H7 (cell line): ENCODE measurements around the gene DYNC2LI1. TPM values are rescaled to one million over a fixed set of nuclear protein-coding genes. Genes with fewer than 3 reads are reported as not detected.
A peak's percentile ranks its signal among the peaks of the same experiment; 100 is the strongest.
"Not testable (repeated sequence)": the region's sequence is repeated elsewhere in the genome, so short reads cannot be mapped to it uniquely, and the experiment has no call there.

Experiments
- DNase-seq: peaks from one replicate; pipeline ENCODE4 v3.0.0; 2012
- H3K27me3 ChIP-seq: 2 replicates; pipeline ENCODE4 v1.6.0; 2011; ENCODE audit warnings: mild to moderate bottlenecking, low read length; ENCODE audit not compliant: control insufficient read depth, insufficient read depth
- H3K36me3 ChIP-seq: replicated peaks from 2 replicates; pipeline ENCODE4 v1.5.1; 2011; ENCODE audit warnings: low read length; ENCODE audit not compliant: control insufficient read depth, insufficient read depth
- H3K4me3 ChIP-seq: 2 replicates; pipeline ENCODE4 v1.5.1; 2011; ENCODE audit warnings: low read depth, mild to moderate bottlenecking, control low read depth, low read length, moderate library complexity; ENCODE audit not compliant: insufficient read depth
- total RNA-seq: library from RNA; depleted of rRNA; stranded (reverse); fragments of >200 nt; shearing (Covaris generic); gene quantifications from 2 replicates; pipeline ENCODE4 v1.2.3, GENCODE V29; 2014; rRNA removed

Gene DYNC2LI1
- 9.5 and 15.4 TPM in 2 replicates for total RNA-seq

GRCh38 chr2:43773876-43774613, at the start of gene DYNC2LI1:
Gene DYNC2LI1, plus strand, starts transcription at chr2:43774039. Its CDS starts 100 bp downstream, at chr2:43774139.
- no peaks in the 10 kb centered on the region for H3K36me3 ChIP-seq
- DNase-seq = peak; percentile 85
- peak within 1 kb of the TSS; percentile 65 for H3K4me3 ChIP-seq

DNA sequence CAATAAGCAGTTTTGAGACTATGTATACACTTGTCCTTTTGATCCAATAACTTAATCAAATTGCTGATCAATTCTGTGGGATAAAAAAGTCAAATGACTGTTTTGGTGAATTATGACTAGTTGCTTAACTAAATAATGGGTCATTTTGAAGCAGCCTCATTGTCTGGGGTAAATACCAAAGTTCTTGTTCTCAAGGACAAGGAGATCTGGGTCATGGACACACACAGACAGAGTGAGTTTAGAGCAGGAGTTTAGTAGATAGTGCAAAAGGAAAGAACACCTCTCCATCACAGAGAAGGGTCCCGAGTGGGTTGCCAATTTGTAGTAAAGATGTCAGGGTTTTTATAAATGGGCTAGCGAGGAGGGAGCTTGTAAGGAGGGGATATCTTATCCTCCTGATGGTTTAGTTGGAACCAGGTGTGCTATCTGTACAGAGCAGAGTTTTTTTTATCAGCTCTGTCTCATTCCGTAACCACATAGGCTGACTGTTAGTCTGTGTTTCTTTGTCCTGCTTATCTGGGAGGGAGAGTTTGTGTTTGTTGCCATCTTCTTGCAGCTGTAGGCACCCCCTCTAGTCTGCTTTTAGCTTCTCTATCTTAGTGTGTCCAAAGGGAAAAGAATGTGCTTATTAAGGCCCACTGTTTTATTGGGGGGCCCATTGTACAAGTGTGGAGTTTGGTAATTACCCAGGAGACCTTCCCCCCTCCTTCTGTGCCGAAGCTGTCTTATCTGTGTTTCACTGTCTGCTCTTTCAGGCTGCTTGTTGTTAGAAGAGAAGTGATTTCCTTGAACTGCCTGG, 48.9 kb upstream of the DYNC2LI1 start:
- DNase-seq = no peak
- Histone ChIP-seq H3K27me3 (no peaks in the 10 kb centered on the region), H3K4me3 (no peak overlapping the region), H3K36me3 (no peaks in the 10 kb centered on the region)

More at GRCh38 chr2:43773876-43774613, at the start of gene DYNC2LI1:
- H3K27me3 ChIP-seq = no peaks in the 10 kb centered on the region

DNA sequence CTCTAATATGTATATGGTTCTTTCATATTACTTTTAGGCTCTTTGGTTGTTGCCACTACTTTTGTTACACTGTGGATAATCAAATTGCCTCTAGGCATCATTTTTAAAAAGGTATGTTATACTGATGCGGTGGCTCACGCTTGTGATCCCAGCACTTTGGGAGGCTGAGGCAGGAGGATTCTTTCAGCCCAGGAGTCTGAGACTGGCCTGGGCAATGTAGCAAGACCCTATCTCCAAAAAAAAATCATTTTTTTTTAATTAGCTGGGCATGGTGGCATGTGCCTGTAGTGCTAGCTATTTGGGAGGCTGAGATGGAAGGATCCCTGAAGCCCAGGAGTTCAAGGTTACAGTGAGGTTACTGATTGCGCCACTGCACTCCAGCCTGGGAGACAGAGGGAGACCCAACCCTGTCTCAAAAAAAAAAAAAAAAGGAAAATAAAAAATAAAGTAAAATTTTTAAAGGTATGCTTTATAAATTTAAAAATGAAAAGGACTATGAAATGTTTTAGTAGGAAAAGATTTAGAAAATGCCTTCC, 48.1 kb upstream of the DYNC2LI1 start:
- Histone ChIP-seq H3K36me3 (no peaks in the 10 kb centered on the region), H3K27me3 (no peaks in the 10 kb centered on the region), H3K4me3 (no peak overlapping the region)
- DNase-seq = no peak

DNA sequence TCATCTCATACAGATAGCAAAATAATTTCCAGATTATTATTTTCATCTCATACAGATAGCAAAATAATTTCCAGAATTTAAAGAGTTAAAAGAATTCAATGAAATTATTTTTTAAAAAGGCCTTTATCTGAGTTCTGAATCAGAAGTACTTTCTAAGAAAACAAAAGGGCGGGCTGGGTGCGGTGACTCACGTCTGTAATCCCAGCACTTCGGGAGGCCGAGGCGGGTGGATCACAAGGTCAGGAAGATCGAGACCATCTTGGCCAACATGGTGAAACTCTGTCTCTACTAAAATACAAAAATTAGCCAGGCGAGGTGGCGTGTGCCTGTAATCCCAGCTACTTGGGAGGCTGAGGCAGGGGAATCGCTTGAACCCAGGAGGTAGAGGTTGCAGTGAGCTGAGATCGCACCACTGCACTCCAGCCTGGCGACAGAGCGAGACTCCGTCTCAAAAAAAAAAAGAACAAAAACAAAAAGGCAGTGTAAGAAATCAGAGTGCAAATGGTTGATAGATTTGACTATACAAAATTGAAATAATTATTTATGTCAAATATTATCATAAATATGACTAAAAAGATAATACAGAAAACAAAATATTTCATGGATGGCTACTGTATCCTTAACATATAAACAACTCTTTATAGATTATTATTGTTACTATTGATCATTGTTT, 46.7 kb upstream of the DYNC2LI1 start:
- not testable (repeated sequence) for DNase-seq, H3K4me3 ChIP-seq, H3K36me3 ChIP-seq, H3K27me3 ChIP-seq

DNA sequence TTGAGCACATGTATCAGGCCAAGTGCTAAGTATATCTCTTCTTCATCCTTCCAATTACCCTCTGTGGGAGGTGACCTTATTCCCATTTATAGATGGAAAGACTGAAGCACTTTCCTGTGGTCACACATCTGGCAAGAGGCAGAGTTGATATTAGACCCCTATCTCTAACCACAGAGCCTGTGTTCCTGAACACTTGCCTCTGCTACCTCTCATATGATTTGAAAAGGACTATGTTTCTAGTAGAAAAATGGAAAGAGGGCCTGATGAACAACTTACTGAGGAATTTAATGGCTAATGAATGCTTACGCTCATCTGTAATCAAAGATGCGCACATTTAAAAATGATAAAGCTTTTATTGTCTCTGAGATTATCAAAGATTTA, 46.2 kb upstream of the DYNC2LI1 start:
- H3K4me3 ChIP-seq = no peak overlapping the region
- DNase-seq = no peak

DNA sequence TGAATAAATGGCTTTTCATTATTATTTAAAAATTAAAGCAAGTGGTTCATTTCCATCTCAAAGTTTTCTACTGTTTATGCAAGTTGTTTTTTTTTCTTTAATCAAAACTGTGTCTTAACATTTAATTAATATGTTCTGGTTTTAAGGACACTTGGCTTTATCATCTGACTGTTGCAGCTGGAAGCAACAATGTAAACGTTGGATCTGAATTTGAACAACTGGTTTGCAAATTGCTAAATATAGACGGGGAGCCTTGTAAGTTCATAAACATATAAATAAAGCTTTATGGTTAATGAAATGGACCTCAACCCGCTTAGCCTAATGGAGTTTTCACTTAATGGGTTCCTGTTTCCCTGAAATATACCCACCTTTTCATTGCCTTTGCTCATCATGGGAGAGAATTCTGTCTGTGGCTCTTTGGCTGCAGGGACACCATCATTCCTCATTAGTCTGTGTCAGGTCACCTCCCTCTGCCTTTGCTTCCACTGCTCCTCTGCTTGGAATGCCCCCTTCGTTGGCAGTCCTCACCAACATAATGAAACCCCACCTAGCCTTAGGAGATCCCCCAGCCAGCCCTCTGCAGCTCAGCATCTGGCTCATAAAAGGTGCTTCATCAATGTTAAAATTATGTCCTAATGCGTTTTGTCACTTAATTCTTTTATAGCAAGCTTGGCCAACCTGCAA, 44.2 kb upstream of the DYNC2LI1 start:
- no peaks in the 10 kb centered on the region for H3K36me3 ChIP-seq
- no peak overlapping the region for H3K4me3 ChIP-seq
- no peaks in the 10 kb centered on the region for H3K27me3 ChIP-seq
- DNase-seq = peak; percentile 25

More for the DNA sequence above, 46.2 kb upstream of the DYNC2LI1 start:
- no peaks in the 10 kb centered on the region for H3K36me3 ChIP-seq
- H3K27me3 ChIP-seq = no peaks in the 10 kb centered on the region

DNA sequence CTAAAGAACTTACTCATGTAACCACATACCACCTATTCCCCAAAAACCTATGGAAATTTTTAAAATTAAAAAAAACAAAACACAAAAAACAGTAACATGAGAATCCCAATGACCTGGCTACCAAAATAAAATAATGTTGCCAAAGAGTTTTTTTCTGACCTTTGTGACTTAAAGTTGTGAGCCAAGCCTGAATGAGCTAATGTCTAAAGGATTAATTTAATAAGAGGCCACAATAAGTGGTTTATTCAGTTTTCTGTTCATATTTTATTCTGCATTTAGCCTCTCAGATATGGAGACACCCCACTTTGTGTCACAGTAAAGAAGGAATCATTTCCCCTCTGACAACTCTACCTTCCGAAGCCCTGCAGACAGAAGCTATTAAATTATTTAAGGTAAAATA, 42.6 kb upstream of the DYNC2LI1 start:
- no peak for DNase-seq
- Histone ChIP-seq H3K36me3 (no peaks in the 10 kb centered on the region), H3K4me3 (no peak overlapping the region), H3K27me3 (no peaks in the 10 kb centered on the region)

- DNase-seq = no peak
- Histone ChIP-seq H3K27me3 (no peaks in the 10 kb centered on the region), H3K4me3 (no peak overlapping the region), H3K36me3 (no peaks in the 10 kb centered on the region)
Measured at GRCh38 chr2:43736637-43737036, 37.2 kb upstream of the DYNC2LI1 start.

DNA sequence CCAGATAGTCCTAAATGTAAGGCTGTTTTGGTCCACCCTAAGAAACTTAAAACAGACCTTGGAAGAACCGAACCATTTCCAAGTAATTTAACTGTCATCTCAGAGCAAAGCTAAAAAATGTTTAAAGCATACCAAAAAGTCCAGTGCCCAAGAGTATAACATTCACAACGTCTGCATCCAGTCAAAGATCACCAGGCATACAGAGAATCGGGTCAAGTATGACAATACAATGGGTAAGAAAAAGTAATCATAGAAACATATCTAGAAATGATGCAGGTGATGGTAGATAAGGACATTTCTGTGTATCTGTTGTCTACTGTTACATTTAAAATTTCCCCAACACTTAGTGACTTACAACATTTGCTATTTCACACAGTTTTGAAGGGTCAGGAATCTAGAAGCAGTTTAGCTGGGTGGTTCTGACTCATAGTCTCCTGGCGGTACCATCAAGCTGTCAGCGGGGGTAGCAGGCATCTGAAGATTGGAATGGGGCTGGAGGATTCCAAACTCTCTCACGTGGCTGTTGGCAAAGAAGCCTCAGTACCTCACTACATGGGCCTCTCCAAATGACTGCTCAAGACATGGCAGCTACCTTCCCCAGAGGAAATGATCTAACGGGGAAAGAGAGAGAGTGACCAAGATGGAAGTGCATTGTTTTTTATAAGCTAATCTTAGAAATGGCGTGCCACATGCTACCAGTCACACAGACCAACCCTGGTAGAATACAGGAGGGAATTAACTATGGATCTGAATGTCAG, 36.6 kb upstream of the DYNC2LI1 start:
- Histone ChIP-seq H3K27me3 (no peaks in the 10 kb centered on the region), H3K36me3 (no peaks in the 10 kb centered on the region), H3K4me3 (no peak overlapping the region)
- DNase-seq = no peak

DNA sequence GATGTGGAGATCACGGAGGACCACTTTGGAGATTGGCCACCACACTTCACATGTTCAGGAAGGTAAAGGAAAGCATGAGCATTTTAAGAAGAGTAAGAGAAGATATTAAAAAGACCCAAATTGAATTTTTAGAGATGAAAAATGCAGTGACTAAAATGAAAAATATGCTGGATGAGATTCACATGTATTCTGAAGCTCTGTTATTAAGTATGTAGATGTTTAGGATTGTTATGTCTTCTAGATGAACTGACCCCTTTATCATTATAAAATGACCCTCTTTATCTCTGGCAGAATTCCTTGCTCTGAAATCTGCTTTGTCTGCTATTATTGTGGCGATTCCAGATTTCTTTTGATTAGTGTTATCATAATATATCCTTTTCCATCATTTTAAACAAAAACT, 36.0 kb upstream of the DYNC2LI1 start:
- H3K4me3 ChIP-seq = no peak overlapping the region
- DNase-seq = no peak

GRCh38 chr2:43738257-43738656, 35.6 kb upstream of the DYNC2LI1 start:
- no peak overlapping the region for H3K4me3 ChIP-seq
- no peak for DNase-seq
- H3K27me3 ChIP-seq = no peaks in the 10 kb centered on the region
- no peaks in the 10 kb centered on the region for H3K36me3 ChIP-seq

More for the DNA sequence above, 36.0 kb upstream of the DYNC2LI1 start:
- Histone ChIP-seq H3K36me3 (no peaks in the 10 kb centered on the region), H3K27me3 (no peaks in the 10 kb centered on the region)

GRCh38 chr2:43743706-43744105, 30.1 kb upstream of the DYNC2LI1 start:
- H3K4me3 ChIP-seq = no peak overlapping the region
- no peaks in the 10 kb centered on the region for H3K36me3 ChIP-seq
- no peaks in the 10 kb centered on the region for H3K27me3 ChIP-seq
- DNase-seq = no peak

DNA sequence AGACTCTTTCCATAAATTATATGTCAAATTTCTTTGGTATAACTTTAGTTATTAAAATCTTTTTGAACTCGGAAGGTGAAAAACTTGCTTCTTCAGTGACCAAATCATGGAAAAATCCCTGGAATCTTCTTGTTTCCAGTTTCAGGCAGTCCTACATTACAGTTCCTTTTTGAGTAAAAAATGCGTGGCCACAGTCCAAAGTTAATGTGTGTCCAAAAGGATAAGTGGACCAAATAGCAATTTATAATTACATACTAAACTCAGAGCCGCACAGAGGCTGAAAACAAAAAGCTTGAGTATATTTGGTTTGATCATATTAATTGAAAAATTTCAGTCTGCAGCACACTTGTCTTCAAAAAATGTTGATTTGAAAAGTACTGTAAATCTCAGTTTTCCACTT, 28.4 kb upstream of the DYNC2LI1 start:
- DNase-seq = no peak
- Histone ChIP-seq H3K27me3 (no peaks in the 10 kb centered on the region), H3K4me3 (no peak overlapping the region), H3K36me3 (no peaks in the 10 kb centered on the region)
